Measurements from ENCODE around the gene OR4Q3.
"Not testable (repeated sequence)": the region's sequence is repeated elsewhere in the genome, so short reads cannot be mapped to it uniquely, and the experiment has no call there.

GRCh38 chr14:19785848-19786247 is 42.5 kb downstream of the OR4Q3 start:
- TF ChIP-seq, protein P1, sequence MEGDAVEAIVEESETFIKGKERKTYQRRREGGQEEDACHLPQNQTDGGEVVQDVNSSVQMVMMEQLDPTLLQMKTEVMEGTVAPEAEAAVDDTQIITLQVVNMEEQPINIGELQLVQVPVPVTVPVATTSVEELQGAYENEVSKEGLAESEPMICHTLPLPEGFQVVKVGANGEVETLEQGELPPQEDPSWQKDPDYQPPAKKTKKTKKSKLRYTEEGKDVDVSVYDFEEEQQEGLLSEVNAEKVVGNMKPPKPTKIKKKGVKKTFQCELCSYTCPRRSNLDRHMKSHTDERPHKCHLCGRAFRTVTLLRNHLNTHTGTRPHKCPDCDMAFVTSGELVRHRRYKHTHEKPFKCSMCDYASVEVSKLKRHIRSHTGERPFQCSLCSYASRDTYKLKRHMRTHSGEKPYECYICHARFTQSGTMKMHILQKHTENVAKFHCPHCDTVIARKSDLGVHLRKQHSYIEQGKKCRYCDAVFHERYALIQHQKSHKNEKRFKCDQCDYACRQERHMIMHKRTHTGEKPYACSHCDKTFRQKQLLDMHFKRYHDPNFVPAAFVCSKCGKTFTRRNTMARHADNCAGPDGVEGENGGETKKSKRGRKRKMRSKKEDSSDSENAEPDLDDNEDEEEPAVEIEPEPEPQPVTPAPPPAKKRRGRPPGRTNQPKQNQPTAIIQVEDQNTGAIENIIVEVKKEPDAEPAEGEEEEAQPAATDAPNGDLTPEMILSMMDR (conservative IDR thresholded peaks at IDR 0.05; ENCODE audit: low read length): not testable (repeated sequence)
- TF ChIP-seq EZH2phosphoT487 (IDR thresholded peaks at IDR 0.05; ENCODE audit: borderline replicate concordance): not testable (repeated sequence)
